ENCODE measurements around the gene PRMT5.

PRMT5 gene

GRCh38 chr14:22908601-22909000, 20.6 kb downstream of the PRMT5 start:
- Histone ChIP-seq H2AFZ (ENCODE audit: low read length) (no peak overlapping the region), H2BK12ac (ENCODE audit: low read length) (no peak overlapping the region), H3K27me3 (ENCODE audit: control insufficient read depth in 3 of 3, insufficient read depth in 3 of 3, low read depth in 1 of 3, low read length in 3 of 3) (no peaks in the 10 kb centered on the region), H4K91ac (ENCODE audit: low read depth, low read length, poor library complexity) (no peak overlapping the region), H2BK15ac (ENCODE audit: low read length) (no peak overlapping the region), H4K8ac (ENCODE audit: low read depth, low read length) (no peak overlapping the region), H3K27ac (replicated peaks; ENCODE audit: low read length) (no peak overlapping the region), H3K9me3 (replicated peaks in 1 of 2; ENCODE audit: control insufficient read depth in 2 of 2, insufficient read depth in 1 of 2, low read depth in 1 of 2, low read length in 2 of 2) (no peaks in the 10 kb centered on the region), H3K14ac (ENCODE audit: low read length) (no peak overlapping the region), H2BK120ac (ENCODE audit: low read depth, low read length) (no peak overlapping the region), H3K79me1 (ENCODE audit: low read depth, low read length) (no peaks in the 10 kb centered on the region), H3K4me1 (ENCODE audit: control insufficient read depth in 2 of 2, insufficient read depth in 1 of 2, low read depth in 1 of 2, low read length in 2 of 2) (no peaks in the 10 kb centered on the region), H2AK5ac (ENCODE audit: low read depth, low read length) (no peak overlapping the region), H3K4ac (ENCODE audit: low read length) (no peak overlapping the region), H3K23ac (ENCODE audit: low read depth, low read length, poor library complexity) (no peak overlapping the region), H3K4me3 (ENCODE audit: low read length in 2 of 2) (no peak overlapping the region), H3K9ac (ENCODE audit: low read depth, low read length, poor library complexity) (no peak overlapping the region), H3K4me2 (ENCODE audit: insufficient read depth, low read length, poor library complexity, severe bottlenecking) (no peak overlapping the region), H3K36me3 (replicated peaks in 1 of 2; ENCODE audit: control insufficient read depth in 2 of 2, insufficient read depth in 2 of 2, low read length in 2 of 2) (peaks cover 27 to 92% of the 10 kb centered on the region in 2 donors), H2BK5ac (ENCODE audit: low read length) (no peak overlapping the region), H3K18ac (ENCODE audit: low read length) (no peak overlapping the region)
- no CpG with 5 or more reads among the region's 8 CpGs for WGBS, 2 donors (ENCODE audit: extremely low coverage in 2 of 2, insufficient read length in 2 of 2, insufficient replicate concordance in 1 of 2)
- no peak for DNase-seq (ENCODE audit: low spot score)

- no peak overlapping the region for H2BK12ac ChIP-seq (ENCODE audit: low read length)
- no peak overlapping the region for H3K23ac ChIP-seq (ENCODE audit: low read depth, low read length, poor library complexity)
- H3K18ac ChIP-seq (ENCODE audit: low read length), result no peak overlapping the region
- H2AK5ac ChIP-seq (ENCODE audit: low read depth, low read length), result no peak overlapping the region
- H3K9ac ChIP-seq (ENCODE audit: low read depth, low read length, poor library complexity), result no peak overlapping the region
- H3K4me3 ChIP-seq (ENCODE audit: low read length in 2 of 2), result no peak overlapping the region
- no peak overlapping the region for H2BK5ac ChIP-seq (ENCODE audit: low read length)
- H3K27me3 ChIP-seq (ENCODE audit: control insufficient read depth in 3 of 3, insufficient read depth in 3 of 3, low read depth in 1 of 3, low read length in 3 of 3), result no peaks in the 10 kb centered on the region
- DNase-seq (ENCODE audit: low spot score), result no peak
- H4K8ac ChIP-seq (ENCODE audit: low read depth, low read length), result no peak overlapping the region
- no peaks in the 10 kb centered on the region for H3K9me3 ChIP-seq (replicated peaks in 1 of 2; ENCODE audit: control insufficient read depth in 2 of 2, insufficient read depth in 1 of 2, low read depth in 1 of 2, low read length in 2 of 2)
- H3K79me1 ChIP-seq (ENCODE audit: low read depth, low read length), result no peaks in the 10 kb centered on the region
- H2BK15ac ChIP-seq (ENCODE audit: low read length), result no peak overlapping the region
- no peaks in the 10 kb centered on the region for H3K4me1 ChIP-seq (ENCODE audit: control insufficient read depth in 2 of 2, insufficient read depth in 1 of 2, low read depth in 1 of 2, low read length in 2 of 2)
- H2BK120ac ChIP-seq (ENCODE audit: low read depth, low read length), result no peak overlapping the region
- H3K36me3 ChIP-seq (replicated peaks in 1 of 2; ENCODE audit: control insufficient read depth in 2 of 2, insufficient read depth in 2 of 2, low read length in 2 of 2), result peaks cover 34 to 97% of the 10 kb centered on the region in 2 donors
- H3K4me2 ChIP-seq (ENCODE audit: insufficient read depth, low read length, poor library complexity, severe bottlenecking), result no peak overlapping the region
- no peak overlapping the region for H3K4ac ChIP-seq (ENCODE audit: low read length)
- no CpG with 5 or more reads among the region's 3 CpGs for WGBS, 2 donors (ENCODE audit: extremely low coverage in 2 of 2, insufficient read length in 2 of 2, insufficient replicate concordance in 1 of 2)
- no peak overlapping the region for H3K14ac ChIP-seq (ENCODE audit: low read length)
- no peak overlapping the region for H2AFZ ChIP-seq (ENCODE audit: low read length)
- no peak overlapping the region for H4K91ac ChIP-seq (ENCODE audit: low read depth, low read length, poor library complexity)
- no peak overlapping the region for H3K27ac ChIP-seq (replicated peaks; ENCODE audit: low read length)
Observed at GRCh38 chr14:22907429-22907828, 21.7 kb downstream of the PRMT5 start.

GRCh38 chr14:22906073-22906472, 23.1 kb downstream of the PRMT5 start:
- Histone ChIP-seq H3K4me2 (ENCODE audit: insufficient read depth, low read length, poor library complexity, severe bottlenecking) (no peak overlapping the region), H3K9me3 (replicated peaks in 1 of 2; ENCODE audit: control insufficient read depth in 2 of 2, insufficient read depth in 1 of 2, low read depth in 1 of 2, low read length in 2 of 2) (no peaks in the 10 kb centered on the region), H2AK5ac (ENCODE audit: low read depth, low read length) (no peak overlapping the region), H3K4me3 (ENCODE audit: low read length in 2 of 2) (no peak overlapping the region), H3K4me1 (ENCODE audit: control insufficient read depth in 2 of 2, insufficient read depth in 1 of 2, low read depth in 1 of 2, low read length in 2 of 2) (no peaks in the 10 kb centered on the region), H4K91ac (ENCODE audit: low read depth, low read length, poor library complexity) (no peak overlapping the region), H3K18ac (ENCODE audit: low read length) (no peak overlapping the region), H2BK15ac (ENCODE audit: low read length) (no peak overlapping the region), H3K27me3 (ENCODE audit: control insufficient read depth in 3 of 3, insufficient read depth in 3 of 3, low read depth in 1 of 3, low read length in 3 of 3) (no peaks in the 10 kb centered on the region), H2AFZ (ENCODE audit: low read length) (no peak overlapping the region), H2BK120ac (ENCODE audit: low read depth, low read length) (no peak overlapping the region), H3K23ac (ENCODE audit: low read depth, low read length, poor library complexity) (no peak overlapping the region), H3K79me1 (ENCODE audit: low read depth, low read length) (no peaks in the 10 kb centered on the region), H2BK5ac (ENCODE audit: low read length) (no peak overlapping the region), H3K36me3 (replicated peaks in 1 of 2; ENCODE audit: control insufficient read depth in 2 of 2, insufficient read depth in 2 of 2, low read length in 2 of 2) (peaks cover 46 to 98% of the 10 kb centered on the region in 2 donors), H3K27ac (replicated peaks; ENCODE audit: low read length) (no peak overlapping the region), H3K14ac (ENCODE audit: low read length) (no peak overlapping the region), H2BK12ac (ENCODE audit: low read length) (no peak overlapping the region), H3K9ac (ENCODE audit: low read depth, low read length, poor library complexity) (no peak overlapping the region), H4K8ac (ENCODE audit: low read depth, low read length) (no peak overlapping the region), H3K4ac (ENCODE audit: low read length) (no peak overlapping the region)
- WGBS, 2 donors (ENCODE audit: extremely low coverage in 2 of 2, insufficient read length in 2 of 2, insufficient replicate concordance in 1 of 2), result no CpG with 5 or more reads among the region's 20 CpGs
- DNase-seq (ENCODE audit: low spot score), result no peak

GRCh38 chr14:22905627-22906026, 23.5 kb downstream of the PRMT5 start:
- no peaks in the 10 kb centered on the region for H3K79me1 ChIP-seq (ENCODE audit: low read depth, low read length)
- H3K9me3 ChIP-seq (replicated peaks in 1 of 2; ENCODE audit: control insufficient read depth in 2 of 2, insufficient read depth in 1 of 2, low read depth in 1 of 2, low read length in 2 of 2), result no peaks in the 10 kb centered on the region
- no peak overlapping the region for H2BK120ac ChIP-seq (ENCODE audit: low read depth, low read length)
- no peak overlapping the region for H2AFZ ChIP-seq (ENCODE audit: low read length)
- WGBS, 2 donors (ENCODE audit: extremely low coverage in 2 of 2, insufficient read length in 2 of 2, insufficient replicate concordance in 1 of 2), result no CpG with 5 or more reads among the region's 4 CpGs
- no peak overlapping the region for H2BK15ac ChIP-seq (ENCODE audit: low read length)
- no peak overlapping the region for H3K14ac ChIP-seq (ENCODE audit: low read length)
- H3K27me3 ChIP-seq (ENCODE audit: control insufficient read depth in 3 of 3, insufficient read depth in 3 of 3, low read depth in 1 of 3, low read length in 3 of 3), result no peaks in the 10 kb centered on the region
- H3K4me3 ChIP-seq (ENCODE audit: low read length in 2 of 2), result no peak overlapping the region
- no peak overlapping the region for H2AK5ac ChIP-seq (ENCODE audit: low read depth, low read length)
- no peak overlapping the region for H4K8ac ChIP-seq (ENCODE audit: low read depth, low read length)
- H3K23ac ChIP-seq (ENCODE audit: low read depth, low read length, poor library complexity), result no peak overlapping the region
- no peak overlapping the region for H2BK12ac ChIP-seq (ENCODE audit: low read length)
- no peak overlapping the region for H3K27ac ChIP-seq (replicated peaks; ENCODE audit: low read length)
- no peaks in the 10 kb centered on the region for H3K4me1 ChIP-seq (ENCODE audit: control insufficient read depth in 2 of 2, insufficient read depth in 1 of 2, low read depth in 1 of 2, low read length in 2 of 2)
- H3K9ac ChIP-seq (ENCODE audit: low read depth, low read length, poor library complexity), result no peak overlapping the region
- H3K36me3 ChIP-seq (replicated peaks in 1 of 2; ENCODE audit: control insufficient read depth in 2 of 2, insufficient read depth in 2 of 2, low read length in 2 of 2), result peaks cover 50 to 98% of the 10 kb centered on the region in 2 donors
- H3K18ac ChIP-seq (ENCODE audit: low read length), result no peak overlapping the region
- H4K91ac ChIP-seq (ENCODE audit: low read depth, low read length, poor library complexity), result no peak overlapping the region
- H3K4ac ChIP-seq (ENCODE audit: low read length), result no peak overlapping the region
- H2BK5ac ChIP-seq (ENCODE audit: low read length), result no peak overlapping the region
- H3K4me2 ChIP-seq (ENCODE audit: insufficient read depth, low read length, poor library complexity, severe bottlenecking), result no peak overlapping the region
- DNase-seq (ENCODE audit: low spot score), result no peak

Measured in neuronal stem cell (in vitro differentiated cells).